Measurements from ENCODE around the gene MICAL1. TPM values are rescaled to one million over a fixed set of nuclear protein-coding genes. Genes with fewer than 3 reads are reported as not detected.
"Not testable (repeated sequence)": the region's sequence is repeated elsewhere in the genome, so short reads cannot be mapped to it uniquely, and the experiment has no call there.

MICAL1 gene
- total RNA-seq, 4 donors from 2014 or later, result 17.9 to 29.5 (median 27.3) TPM

GRCh38 chr6:109469591-109470189 is 14.1 kb upstream of the MICAL1 start:
- H3K4me3 ChIP-seq (ENCODE audit: low read depth, poor library complexity, severe bottlenecking), result no peak overlapping the region
- TF ChIP-seq CTCF (IDR thresholded peaks at IDR 0.05) (no peak), POLR2A (IDR thresholded peaks at IDR 0.05) (no peak)
- WGBS, 2 donors, result 88 to 90% methylated on average over 5 of the region's 5 CpGs
- DNase-seq (ENCODE audit: low spot score in 2 of 2), result peak in 1 of 2 donors; percentile 62
- intact Hi-C loops (cut with DNase I; ENCODE audit: low total_unique reads), result no loop called here

DNA sequence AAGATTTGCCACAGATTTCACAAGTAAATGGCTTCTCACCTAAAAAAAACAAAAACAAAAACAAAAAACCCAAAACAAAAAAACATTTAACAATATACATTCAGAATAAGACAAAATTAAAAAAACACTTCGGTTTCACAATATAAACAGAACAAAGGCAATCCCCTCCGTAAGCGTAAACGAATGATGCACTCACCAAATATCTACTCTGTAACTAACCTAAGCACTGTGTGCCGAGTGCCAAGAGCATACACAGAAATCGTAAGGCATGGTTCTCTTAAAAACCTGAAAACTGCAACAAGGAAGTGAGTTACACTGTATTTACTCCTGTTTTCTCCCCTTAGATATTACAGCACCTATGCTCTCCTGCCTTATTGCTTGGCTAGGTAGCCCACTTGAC is 12.1 kb upstream of the MICAL1 start:
- WGBS, 2 donors, result 94 to 96% methylated on average over 6 of the region's 6 CpGs
- intact Hi-C loops (cut with DNase I; ENCODE audit: low total_unique reads), result no loop called here
- DNase-seq (ENCODE audit: low spot score in 2 of 2), result no peak
- H3K4me3 ChIP-seq (ENCODE audit: low read depth, poor library complexity, severe bottlenecking), result no peak overlapping the region
- no peak for TF ChIP-seq POLR2A (IDR thresholded peaks at IDR 0.05)
- TF ChIP-seq CTCF (IDR thresholded peaks at IDR 0.05), result no peak

- intact Hi-C loops (cut with DNase I; ENCODE audit: low total_unique reads), result no loop called here
- no peak for TF ChIP-seq POLR2A (IDR thresholded peaks at IDR 0.05)
- no peak for TF ChIP-seq CTCF (IDR thresholded peaks at IDR 0.05)
- WGBS, 2 donors, result 83 to 89% methylated on average over 7 of the region's 7 CpGs
Measured at GRCh38 chr6:109466212-109466923, 10.8 kb upstream of the MICAL1 start.

GRCh38 chr6:109465772-109466171 is 10.2 kb upstream of the MICAL1 start:
- TF ChIP-seq CTCF (IDR thresholded peaks at IDR 0.05) (no peak), POLR2A (IDR thresholded peaks at IDR 0.05) (no peak)
- H3K4me3 ChIP-seq (ENCODE audit: low read depth, poor library complexity, severe bottlenecking), result no peak overlapping the region
- DNase-seq (ENCODE audit: low spot score in 2 of 2), result peak in 1 of 2 donors; percentile 80
- intact Hi-C loops (cut with DNase I; ENCODE audit: low total_unique reads), result no loop called here
- WGBS, 2 donors, result 79 to 84% methylated on average over 7 of the region's 7 CpGs

More at GRCh38 chr6:109466212-109466923, 10.8 kb upstream of the MICAL1 start:
- no peak overlapping the region for H3K4me3 ChIP-seq (ENCODE audit: low read depth, poor library complexity, severe bottlenecking)
- peak in 1 of 2 donors; percentile 12 for DNase-seq (ENCODE audit: low spot score in 2 of 2)

GRCh38 chr6:109461733-109462526 is 6.4 kb upstream of the MICAL1 start:
- WGBS, 2 donors, result 57 to 73% methylated on average over 1 of the region's 1 CpG
- intact Hi-C loops (cut with DNase I; ENCODE audit: low total_unique reads), result no loop called here
- peak in 1 of 2 donors; percentile 15 for DNase-seq (ENCODE audit: low spot score in 2 of 2)
- H3K4me3 ChIP-seq (ENCODE audit: low read depth, poor library complexity, severe bottlenecking), result no peak overlapping the region
- no peak for TF ChIP-seq CTCF (IDR thresholded peaks at IDR 0.05)
- no peak for TF ChIP-seq POLR2A (IDR thresholded peaks at IDR 0.05)

DNA sequence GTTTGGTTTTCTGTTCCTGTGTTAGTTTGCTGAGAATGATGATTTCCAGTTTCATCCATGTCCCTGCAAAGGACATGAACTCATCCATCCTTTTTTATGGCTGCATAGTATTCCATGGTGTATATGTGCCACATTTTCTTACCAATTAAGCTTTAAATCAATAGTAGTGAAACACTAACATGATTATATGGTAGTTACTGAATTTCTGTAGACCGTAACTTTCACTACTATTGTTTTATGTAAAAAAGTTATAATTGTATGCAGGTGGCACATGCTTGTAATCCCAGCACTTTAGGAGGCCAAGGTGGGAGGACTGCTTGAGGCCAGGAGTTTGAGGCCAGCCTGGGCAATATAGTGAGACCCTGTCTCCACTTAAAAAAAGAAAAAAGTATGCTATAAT is 5.6 kb upstream of the MICAL1 start:
- 94 to 97% methylated on average over 1 of the region's 1 CpG for WGBS, 2 donors
- peak in 1 of 2 donors; percentile 1 for DNase-seq (ENCODE audit: low spot score in 2 of 2)
- intact Hi-C loops (cut with DNase I; ENCODE audit: low total_unique reads), result not testable (repeated sequence)

More for the DNA sequence above, 5.6 kb upstream of the MICAL1 start:
- H3K4me3 ChIP-seq (ENCODE audit: low read depth, poor library complexity, severe bottlenecking), result not testable (repeated sequence)
